Loucy (cell line): ENCODE measurements around the gene GPI.

Experiments
- H2AFZ ChIP-seq: fragments of 200-600 bp; sonication (generic); 2 replicates; pipeline ENCODE4 v1.6.0; 2016; ENCODE audit warnings: antibody characterized with exemption, mild to moderate bottlenecking, low read length, moderate library complexity
- H3F3A ChIP-seq: fragments of 200-600 bp; 2 replicates; pipeline ENCODE4 v1.6.0; 2016; ENCODE audit warnings: antibody characterized with exemption, low read depth, mild to moderate bottlenecking
- H3K27me3 ChIP-seq: fragments of 200-600 bp; sonication (generic); 2 replicates; pipeline ENCODE4 v1.6.1; 2014; ENCODE audit warnings: low read length, mild to moderate bottlenecking; ENCODE audit not compliant: insufficient read depth, poor library complexity, severe bottlenecking
- H3K36me3 ChIP-seq: fragments of 200-600 bp; sonication (generic); 2 replicates; pipeline ENCODE4 v1.6.1; 2016; ENCODE audit warnings: low read length; ENCODE audit not compliant: insufficient read depth
- H3K4me1 ChIP-seq: fragments of 200-600 bp; sonication (generic); 2 replicates; pipeline ENCODE4 v1.5.1; 2014; ENCODE audit warnings: low read length, mild to moderate bottlenecking; ENCODE audit not compliant: insufficient read depth, poor library complexity, severe bottlenecking
- H3K4me2 ChIP-seq: fragments of 200-600 bp; sonication (generic); 2 replicates; pipeline ENCODE4 v1.6.0; 2014; ENCODE audit warnings: antibody characterized with exemption, low read length, low read depth, mild to moderate bottlenecking; ENCODE audit not compliant: poor library complexity, severe bottlenecking
- H3K4me3 ChIP-seq: fragments of 200-600 bp; sonication (generic); 2 replicates; pipeline ENCODE4 v1.5.1; 2014; ENCODE audit warnings: low read length, mild to moderate bottlenecking, mixed read lengths; ENCODE audit not compliant: poor library complexity, severe bottlenecking
- H3K79me2 ChIP-seq: fragments of 200-600 bp; sonication (generic); 2 replicates; pipeline ENCODE4 v1.6.1; 2014; ENCODE audit warnings: low read length; ENCODE audit not compliant: insufficient read depth
- H3K9ac ChIP-seq: fragments of 200-600 bp; sonication (generic); 2 replicates; pipeline ENCODE4 v1.6.0; 2014; ENCODE audit warnings: mild to moderate bottlenecking, low read depth, low read length, moderate library complexity; ENCODE audit not compliant: poor library complexity, severe bottlenecking
- H3K9me2 ChIP-seq: fragments of 200-600 bp; sonication (generic); replicated peaks from 2 replicates; pipeline ENCODE4 v1.6.1; 2016; ENCODE audit warnings: low read depth, low read length, mixed read lengths
- H3K9me3 ChIP-seq: fragments of 200-600 bp; sonication (generic); 2 replicates; pipeline ENCODE4 v1.6.1; 2014; ENCODE audit warnings: mild to moderate bottlenecking, antibody characterized with exemption, low read length, low read depth; ENCODE audit not compliant: insufficient read depth
- H4K20me1 ChIP-seq: fragments of 200-600 bp; sonication (generic); 2 replicates; pipeline ENCODE4 v1.6.0; 2014; ENCODE audit warnings: antibody characterized with exemption, low read length, mild to moderate bottlenecking; ENCODE audit not compliant: insufficient read depth, poor library complexity, severe bottlenecking
- CTCF ChIP-seq: fragments of 200-600 bp; sonication (generic); conservative IDR thresholded peaks from 2 replicates; pipeline ENCODE4 v1.5.1; 2014; ENCODE audit warnings: mild to moderate bottlenecking, antibody characterized with exemption, low read length
- EZH2phosphoT487 ChIP-seq: fragments of 200-600 bp; IDR thresholded peaks from 2 replicates; pipeline ENCODE4 v1.6.1; 2018; ENCODE audit warnings: antibody characterized with exemption, mild to moderate bottlenecking, moderate library complexity, borderline replicate concordance

GPI gene

DNA sequence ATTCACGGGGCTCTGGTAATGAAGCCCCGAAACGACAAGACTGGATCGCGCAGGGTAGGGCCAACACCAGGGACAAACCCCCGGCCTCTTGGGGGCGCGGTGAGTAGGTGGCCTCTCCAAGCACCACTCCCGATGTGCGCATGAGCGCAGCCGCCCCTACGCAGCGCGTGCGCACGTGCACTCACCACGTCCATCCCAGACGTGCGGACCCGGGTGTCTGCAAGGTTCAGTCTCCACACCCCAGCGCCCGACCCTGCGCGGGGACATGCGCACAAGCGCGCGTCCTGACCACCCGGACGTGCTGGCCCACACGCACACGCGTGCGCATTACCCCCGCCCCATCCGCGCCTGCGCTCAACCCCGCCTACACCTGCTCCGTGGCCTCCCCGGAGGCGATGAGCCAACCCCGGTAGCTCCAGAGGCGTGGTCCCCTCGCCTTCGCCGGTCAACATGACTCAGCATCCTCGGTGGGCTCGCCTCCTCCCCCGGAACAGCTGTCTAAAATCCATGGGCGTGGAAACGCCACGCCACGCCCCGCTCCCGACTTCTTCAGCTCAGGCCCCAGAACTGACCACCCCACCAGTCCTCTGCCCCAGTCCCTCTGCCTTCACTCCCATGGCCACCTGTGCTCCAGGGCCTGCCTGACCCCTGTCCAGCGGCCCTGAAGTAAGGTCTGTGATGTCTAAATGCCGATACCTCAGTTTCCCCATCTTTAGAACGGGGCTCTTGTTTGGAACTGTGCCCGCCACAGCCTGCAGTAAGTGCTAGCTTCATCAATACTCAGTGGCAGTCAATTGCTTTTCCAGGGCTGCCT, 5.6 kb upstream of the GPI start:
- H3K9me2 ChIP-seq, result no peaks in the 10 kb centered on the region
- H3K4me2 ChIP-seq, result peak overlapping the region; percentile 94
- peaks cover 29% of the 10 kb centered on the region for H3K4me1 ChIP-seq
- peak overlapping the region; percentile 70 for H3K4me3 ChIP-seq
- TF ChIP-seq EZH2phosphoT487, result no peak
- TF ChIP-seq CTCF, result peak; percentile 67
- H2AFZ ChIP-seq, result peak overlapping the region; percentile 49
- no peaks in the 10 kb centered on the region for H4K20me1 ChIP-seq
- H3K79me2 ChIP-seq, result peaks cover 4% of the 10 kb centered on the region; the same call in 1 of the 2 replicates
- H3F3A ChIP-seq, result 0 out of 2 replicates have a peak, but pooled peaks cover 8% of the 10 kb centered on the region
- no peaks in the 10 kb centered on the region for H3K36me3 ChIP-seq
- H3K9me3 ChIP-seq, result no peaks in the 10 kb centered on the region
- H3K9ac ChIP-seq, result peak overlapping the region; percentile 83
- H3K27me3 ChIP-seq, result no peaks in the 10 kb centered on the region

DNA sequence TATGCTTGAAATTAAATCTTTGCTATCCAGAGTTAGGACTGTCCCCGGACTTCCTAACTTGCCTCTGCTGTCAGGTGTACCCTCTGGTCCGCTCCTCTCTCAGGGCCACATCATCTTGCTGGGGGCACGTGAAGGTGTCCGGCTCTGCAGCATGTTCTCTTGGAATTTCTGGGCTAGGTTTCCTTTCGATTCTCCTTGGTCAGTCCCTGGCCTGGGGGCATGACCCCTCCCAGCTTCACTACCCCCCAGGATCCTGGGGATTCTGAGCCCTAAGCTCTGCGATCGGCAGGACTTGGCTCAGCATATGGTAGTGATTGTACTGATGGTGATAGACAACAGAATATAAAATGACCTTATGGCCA, 5.1 kb upstream of the GPI start:
- H3K4me1 ChIP-seq, result peaks cover 29% of the 10 kb centered on the region
- no peaks in the 10 kb centered on the region for H3K36me3 ChIP-seq
- H3K9me3 ChIP-seq, result no peaks in the 10 kb centered on the region
- H2AFZ ChIP-seq, result 0 out of 2 replicates have a peak overlapping the region, but pooled peaks have one; percentile 49
- 0 out of 2 replicates have a peak, but pooled peaks cover 8% of the 10 kb centered on the region for H3F3A ChIP-seq
- H3K4me2 ChIP-seq, result peak overlapping the region; percentile 94
- H3K27me3 ChIP-seq, result no peaks in the 10 kb centered on the region
- peak overlapping the region; percentile 70 for H3K4me3 ChIP-seq
- H3K9ac ChIP-seq, result peak overlapping the region; percentile 67
- no peaks in the 10 kb centered on the region for H3K9me2 ChIP-seq
- no peaks in the 10 kb centered on the region for H4K20me1 ChIP-seq
- TF ChIP-seq CTCF, result no peak
- TF ChIP-seq EZH2phosphoT487, result no peak
- peaks cover 4% of the 10 kb centered on the region; the same call in 1 of the 2 replicates for H3K79me2 ChIP-seq

DNA sequence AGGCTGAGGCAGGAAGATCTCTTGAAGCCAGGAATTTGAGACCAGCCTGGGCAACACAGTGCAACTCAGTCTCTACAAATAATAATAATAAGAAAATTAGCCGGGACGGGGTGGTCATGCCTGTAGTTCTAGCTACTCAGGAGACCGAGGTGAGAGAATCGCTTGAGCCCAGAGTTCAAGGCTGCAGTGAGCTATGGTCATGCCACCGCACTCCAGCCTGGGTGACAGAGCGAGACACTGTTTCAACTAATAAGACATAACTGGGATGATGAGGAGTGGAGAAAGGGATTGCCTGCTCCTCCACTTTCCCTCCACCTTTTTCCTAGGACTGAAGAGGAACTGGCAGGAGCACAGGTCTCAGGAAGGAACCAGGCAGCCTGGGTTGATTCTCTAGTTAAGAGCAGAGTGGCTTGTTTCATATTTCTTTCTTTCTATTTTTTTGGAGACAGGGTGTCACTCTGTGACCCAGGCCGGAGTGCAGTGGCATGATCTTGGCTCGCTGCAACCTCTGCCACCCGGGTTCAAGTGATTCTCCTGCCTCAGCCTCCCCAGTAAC, 4.6 kb upstream of the GPI start:
- Histone ChIP-seq H3K4me1 (peaks cover 29% of the 10 kb centered on the region), H3K9ac (peak overlapping the region; percentile 67), H3K36me3 (no peaks in the 10 kb centered on the region), H4K20me1 (peaks cover 2% of the 10 kb centered on the region), H3K9me3 (no peaks in the 10 kb centered on the region), H3K4me2 (peak overlapping the region; percentile 94), H3K27me3 (no peaks in the 10 kb centered on the region), H3K79me2 (peaks cover 7% of the 10 kb centered on the region), H3K9me2 (no peaks in the 10 kb centered on the region), H3K4me3 (peak overlapping the region; percentile 70), H2AFZ (no peak overlapping the region), H3F3A (0 out of 2 replicates have a peak, but pooled peaks cover 8% of the 10 kb centered on the region)
- TF ChIP-seq CTCF, result no peak
- no peak for TF ChIP-seq EZH2phosphoT487
